HepG2 (cell line): ENCODE measurements around the gene LDAH. TPM values are rescaled to one million over a fixed set of nuclear protein-coding genes. Genes with fewer than 3 reads are reported as not detected.

Experiments
- ARID2 ChIP-seq: sonication (generic); formaldehyde crosslinking; IDR thresholded peaks from 2 replicates; pipeline ENCODE4 v1.8.1; 2022; ENCODE audit warnings: mild to moderate bottlenecking, missing genetic modification reagents, borderline replicate concordance
- ATF4 ChIP-seq, 2 experiments: fragments of 450-650 bp in 1 of 2; sonication (generic) in 1 of 2; formaldehyde crosslinking; IDR thresholded peaks; 2 replicates each; pipeline versions ENCODE4 v1.5.0 to v1.8.0; 2020 to 2022; ENCODE audit warnings: mild to moderate bottlenecking in 1 of 2, missing genetic modification reagents in 1 of 2
- BRCA1 ChIP-seq: sonication (generic); formaldehyde crosslinking; IDR thresholded peaks from 2 replicates; pipeline ENCODE4 v1.4.0; 2020; ENCODE audit warnings: missing genetic modification reagents
- HNRNPL ChIP-seq: fragments of 200-400 bp; formaldehyde crosslinking; IDR thresholded peaks from 2 replicates; pipeline ENCODE4 v1.6.1; 2017; ENCODE audit warnings: mild to moderate bottlenecking, low read depth, low read length
- ISX ChIP-seq: sonication (generic); formaldehyde crosslinking; conservative IDR thresholded peaks from 2 replicates; pipeline ENCODE4 v1.5.0; 2020; ENCODE audit warnings: missing genetic modification reagents
- SNAI1 ChIP-seq: sonication (generic); formaldehyde crosslinking; IDR thresholded peaks from 2 replicates; pipeline ENCODE4 v1.5.0; 2020; ENCODE audit warnings: mild to moderate bottlenecking, missing genetic modification reagents, borderline replicate concordance
- THAP7 ChIP-seq: sonication (generic); formaldehyde crosslinking; IDR thresholded peaks from 2 replicates; pipeline ENCODE4 v1.8.1; 2023; ENCODE audit warnings: mild to moderate bottlenecking, missing genetic modification reagents
- USF2 ChIP-seq, 2 experiments: sonication (generic) in 1 of 2; formaldehyde crosslinking in 1 of 2; IDR thresholded peaks; 2 replicates each; pipeline versions ENCODE4 v1.5.1 to v1.6.1; 2011 to 2020; ENCODE audit warnings: borderline replicate concordance in 1 of 2, low read depth in 1 of 2, low read length in 1 of 2, mild to moderate bottlenecking in 1 of 2, missing genetic modification reagents in 1 of 2, moderate library complexity in 1 of 2
- YY1 ChIP-seq: IDR thresholded peaks from 2 replicates; pipeline ENCODE4 v1.6.1; 2011; ENCODE audit warnings: low read length, low read depth, moderate library complexity, mild to moderate bottlenecking; ENCODE audit not compliant: insufficient read depth, insufficient replicate concordance
- ZBTB1 ChIP-seq: sonication (generic); formaldehyde crosslinking; IDR thresholded peaks from 2 replicates; pipeline ENCODE4 v1.4.0; 2020; ENCODE audit warnings: missing genetic modification reagents, borderline replicate concordance
- ZBTB2 ChIP-seq: sonication (generic); formaldehyde crosslinking; IDR thresholded peaks from 2 replicates; pipeline ENCODE4 v1.8.0; 2022; ENCODE audit warnings: low read depth, missing genetic modification reagents
- ZBTB43 ChIP-seq: sonication (generic); formaldehyde crosslinking; conservative IDR thresholded peaks from 2 replicates; pipeline ENCODE4 v1.4.0; 2020; ENCODE audit warnings: missing genetic modification reagents
- ZFP36L1 ChIP-seq: sonication (generic); formaldehyde crosslinking; IDR thresholded peaks from 2 replicates; pipeline ENCODE4 v1.8.0; 2022; ENCODE audit warnings: mild to moderate bottlenecking, missing genetic modification reagents, moderate library complexity
- ZMAT5 ChIP-seq: sonication (generic); formaldehyde crosslinking; IDR thresholded peaks from 2 replicates; pipeline ENCODE4 v1.5.0; 2020; ENCODE audit warnings: mild to moderate bottlenecking, low read depth, missing genetic modification reagents, borderline replicate concordance
- ZNF580 ChIP-seq: IDR thresholded peaks from 2 replicates; pipeline ENCODE4 v1.6.1; 2016; ENCODE audit warnings: low read depth, borderline replicate concordance
- ZNF878 ChIP-seq: sonication (generic); formaldehyde crosslinking; IDR thresholded peaks from 2 replicates; pipeline ENCODE4 v1.8.1; 2023; ENCODE audit warnings: mild to moderate bottlenecking, missing genetic modification reagents, moderate library complexity
- ZSCAN30 ChIP-seq: sonication (generic); formaldehyde crosslinking; IDR thresholded peaks from 2 replicates; pipeline ENCODE4 v1.5.0; 2020; ENCODE audit warnings: mild to moderate bottlenecking, missing genetic modification reagents
- polyA plus RNA-seq, 8 experiments: library from polyadenylated mRNA; depleted of rRNA in 3 of 8; stranded (reverse) in 7 of 8; unstranded in 1 of 8; fragments of >200 nt; fragmentation: Illumina TruSeq in 4 of 8; extraction: Trizol in 4 of 8; gene quantifications; 2 replicates each; pipeline versions ENCODE4 v1.2.1 to v1.2.3, GENCODE V29; 2011 to 2016; ENCODE audit warnings: low read depth in 4 of 8, missing spikeins in 1 of 8, mixed read lengths in 1 of 8; ENCODE audit not compliant: insufficient read depth in 1 of 8
- total RNA-seq, 5 experiments: library from RNA; depleted of rRNA; stranded (reverse); fragments of >200 nt; fragmentation: Illumina TruSeq; extraction: Trizol; gene quantifications; 2 replicates each; pipeline ENCODE4 v1.2.3, GENCODE V29; 2016; ENCODE audit warnings: low read depth in 1 of 5

The LDAH gene
- total and polyA plus RNA-seq, 2 of the 13 experiments (the other 11 are each of a cell fraction or from before 2014, with no cell fraction given) = 28.8 to 46.2 TPM

GRCh38 chr2:20635675-20636584 lies 187.0 kb downstream of the LDAH start (continued):
- TF ChIP-seq HNRNPL (0 out of 2 replicates have a peak, but pooled peaks have one; percentile 25), ZFP36L1 (CRISPR knock-in tag) (peak; percentile 77), ZNF580 (peak; percentile 93), YY1 (peak; percentile 89), ZNF878 (CRISPR knock-in tag) (no peak), SNAI1 (CRISPR knock-in tag) (no peak), ATF4 (CRISPR knock-in tag; IDR thresholded peaks at IDR 0.05) (no peak), ZBTB43 (CRISPR knock-in tag) (no peak), ZBTB1 (CRISPR knock-in tag) (no peak), BRCA1 (CRISPR knock-in tag) (peak; percentile 27; the same call in 1 of the 2 replicates), THAP7 (CRISPR knock-in tag) (peak; percentile 80; the same call in 1 of the 2 replicates), ARID2 (no peak), ISX (CRISPR knock-in tag) (no peak), ZBTB2 (CRISPR knock-in tag) (no peak), ZMAT5 (no peak), ZSCAN30 (0 out of 2 replicates have a peak, but pooled peaks have one; percentile 29), USF2 (IDR thresholded peaks at IDR 0.05; ENCODE audit: low read depth, low read length) (0 out of 2 replicates have a peak, but pooled peaks have one; percentile 6), USF2 (CRISPR knock-in tag; IDR thresholded peaks at IDR 0.05; ENCODE audit: borderline replicate concordance) (no peak)
